ENCODE results near the gene MSX1. TPM values are rescaled to one million over a fixed set of nuclear protein-coding genes. Genes with fewer than 3 reads are reported as not detected.
A peak's percentile ranks its signal among the peaks of the same experiment; 100 is the strongest.

MSX1 gene
- polyA plus RNA-seq, 1 donor from 2014 or later, result 2.8 TPM

DNA sequence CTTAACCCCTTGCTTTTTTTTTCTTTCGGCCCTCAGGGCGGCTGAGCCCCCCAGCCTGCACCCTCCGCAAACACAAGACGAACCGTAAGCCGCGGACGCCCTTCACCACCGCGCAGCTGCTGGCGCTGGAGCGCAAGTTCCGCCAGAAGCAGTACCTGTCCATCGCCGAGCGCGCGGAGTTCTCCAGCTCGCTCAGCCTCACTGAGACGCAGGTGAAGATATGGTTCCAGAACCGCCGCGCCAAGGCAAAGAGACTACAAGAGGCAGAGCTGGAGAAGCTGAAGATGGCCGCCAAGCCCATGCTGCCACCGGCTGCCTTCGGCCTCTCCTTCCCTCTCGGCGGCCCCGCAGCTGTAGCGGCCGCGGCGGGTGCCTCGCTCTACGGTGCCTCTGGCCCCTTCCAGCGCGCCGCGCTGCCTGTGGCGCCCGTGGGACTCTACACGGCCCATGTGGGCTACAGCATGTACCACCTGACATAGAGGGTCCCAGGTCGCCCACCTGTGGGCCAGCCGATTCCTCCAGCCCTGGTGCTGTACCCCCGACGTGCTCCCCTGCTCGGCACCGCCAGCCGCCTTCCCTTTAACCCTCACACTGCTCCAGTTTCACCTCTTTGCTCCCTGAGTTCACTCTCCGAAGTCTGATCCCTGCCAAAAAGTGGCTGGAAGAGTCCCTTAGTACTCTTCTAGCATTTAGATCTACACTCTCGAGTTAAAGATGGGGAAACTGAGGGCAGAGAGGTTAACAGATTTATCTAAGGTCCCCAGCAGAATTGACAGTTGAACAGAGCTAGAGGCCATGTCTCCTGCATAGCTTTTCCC, 3.4 kb downstream of the MSX1 start:
- Histone ChIP-seq H3K9ac (ENCODE audit: low read length) (no peak overlapping the region), H3F3A (ENCODE audit: insufficient read depth, low read length, poor library complexity, severe bottlenecking) (no peaks in the 10 kb centered on the region), H3K27me3 (ENCODE audit: insufficient read depth, low read depth, low read length) (peaks cover 99% of the 10 kb centered on the region), H3K9me2 (ENCODE audit: insufficient read depth, low read length) (no peaks in the 10 kb centered on the region), H3K9me3 (ENCODE audit: low read length) (no peaks in the 10 kb centered on the region), H4K20me1 (ENCODE audit: insufficient read depth) (no peaks in the 10 kb centered on the region), H3K79me2 (replicated peaks; ENCODE audit: insufficient read depth, low read length) (no peaks in the 10 kb centered on the region), H2AFZ (ENCODE audit: low read depth, low read length) (no peak overlapping the region), H3K4me3 (ENCODE audit: low read length) (no peak overlapping the region), H3K27ac (ENCODE audit: low read length) (no peak overlapping the region), H3K36me3 (ENCODE audit: insufficient read depth, low read length) (no peaks in the 10 kb centered on the region), H3K4me2 (ENCODE audit: low read length) (no peak overlapping the region)
- TF ChIP-seq EP300 (conservative IDR thresholded peaks at IDR 0.05; ENCODE audit: poor library complexity, severe bottlenecking), result no peak
- no peak for TF ChIP-seq SMC3 (conservative IDR thresholded peaks at IDR 0.05; ENCODE audit: poor library complexity)
- no peak for TF ChIP-seq TAF1 (IDR thresholded peaks at IDR 0.05; ENCODE audit: low read depth)
- no peak for TF ChIP-seq CTCF (IDR thresholded peaks at IDR 0.05; ENCODE audit: poor library complexity, severe bottlenecking)
- TF ChIP-seq REST (IDR thresholded peaks at IDR 0.05; ENCODE audit: borderline replicate concordance), result no peak
- TF ChIP-seq MXI1 (conservative IDR thresholded peaks at IDR 0.05; ENCODE audit: poor library complexity, severe bottlenecking), result no peak
- no peak for TF ChIP-seq RAD21 (conservative IDR thresholded peaks at IDR 0.05)
- no peak for TF ChIP-seq EZH2 (IDR thresholded peaks at IDR 0.05; ENCODE audit: borderline replicate concordance, insufficient read depth, low read length, poor library complexity, severe bottlenecking)
- TF ChIP-seq POLR2AphosphoS5 (IDR thresholded peaks at IDR 0.05), result no peak

GRCh38 chr4:4864443-4864939, 5.0 kb downstream of the MSX1 start:
- Histone ChIP-seq H2AFZ (ENCODE audit: low read depth, low read length) (no peak overlapping the region), H3K36me3 (ENCODE audit: insufficient read depth, low read length) (no peaks in the 10 kb centered on the region), H3K79me2 (replicated peaks; ENCODE audit: insufficient read depth, low read length) (no peaks in the 10 kb centered on the region), H3K27ac (ENCODE audit: low read length) (no peak overlapping the region), H3K9ac (ENCODE audit: low read length) (no peak overlapping the region), H3F3A (ENCODE audit: insufficient read depth, low read length, poor library complexity, severe bottlenecking) (no peaks in the 10 kb centered on the region), H3K4me2 (ENCODE audit: low read length) (no peak overlapping the region), H3K4me3 (ENCODE audit: low read length) (no peak overlapping the region), H3K9me2 (ENCODE audit: insufficient read depth, low read length) (no peaks in the 10 kb centered on the region), H3K9me3 (ENCODE audit: low read length) (no peaks in the 10 kb centered on the region), H3K27me3 (ENCODE audit: insufficient read depth, low read depth, low read length) (peaks cover 99% of the 10 kb centered on the region), H4K20me1 (ENCODE audit: insufficient read depth) (no peaks in the 10 kb centered on the region)
- TF ChIP-seq EP300 (conservative IDR thresholded peaks at IDR 0.05; ENCODE audit: poor library complexity, severe bottlenecking), result no peak
- no peak for TF ChIP-seq SMC3 (conservative IDR thresholded peaks at IDR 0.05; ENCODE audit: poor library complexity)
- TF ChIP-seq REST (IDR thresholded peaks at IDR 0.05; ENCODE audit: borderline replicate concordance), result no peak
- no peak for TF ChIP-seq TAF1 (IDR thresholded peaks at IDR 0.05; ENCODE audit: low read depth)
- no peak for TF ChIP-seq POLR2AphosphoS5 (IDR thresholded peaks at IDR 0.05)
- peak; percentile 96 for TF ChIP-seq EZH2 (IDR thresholded peaks at IDR 0.05; ENCODE audit: borderline replicate concordance, insufficient read depth, low read length, poor library complexity, severe bottlenecking)
- TF ChIP-seq CTCF (IDR thresholded peaks at IDR 0.05; ENCODE audit: poor library complexity, severe bottlenecking), result no peak
